GM12878 (cell line): ENCODE data around the gene LITAF.

ENCODE experiments used
- POLR2A ChIP-seq: IDR thresholded peaks from 2 replicates; pipeline ENCODE4 v1.6.1; 2011; ENCODE audit warnings: low read depth, mild to moderate bottlenecking, low read length
- RAD21 ChIP-seq: IDR thresholded peaks from 2 replicates; pipeline ENCODE4 v1.6.1; 2011; ENCODE audit warnings: mild to moderate bottlenecking, low read depth, low read length, moderate library complexity; ENCODE audit not compliant: insufficient read depth
- TF ChIP-seq, protein P1 (sequence below): fragments of 450-650 bp; IDR thresholded peaks from 2 replicates; pipeline ENCODE4 v1.6.1; 2016; ENCODE audit warnings: mild to moderate bottlenecking, moderate library complexity, borderline replicate concordance
- TF ChIP-seq, protein P2 (sequence below), 3 experiments: IDR thresholded peaks in 2 of 3; conservative IDR thresholded peaks in 1 of 3; 2 replicates each; pipeline ENCODE4 v1.5.1; 2011; ENCODE audit warnings: low read depth in 3 of 3, low read length in 3 of 3, mild to moderate bottlenecking in 3 of 3, control low read depth in 2 of 3, moderate library complexity in 2 of 3, inconsistent platforms in 1 of 3, mixed read lengths in 1 of 3; ENCODE audit not compliant: control insufficient read depth in 2 of 3, insufficient read depth in 1 of 3; ENCODE audit errors: extremely low read depth in 1 of 3
- TF ChIP-seq, protein P3 (sequence below): IDR thresholded peaks from 2 replicates; pipeline ENCODE4 v1.6.1; 2011; ENCODE audit warnings: low read depth, low read length, improper control_type of control experiment, borderline replicate concordance
- TF ChIP-seq, protein P4 (sequence below): IDR thresholded peaks from 2 replicates; pipeline ENCODE4 v1.6.1; 2012; ENCODE audit warnings: mild to moderate bottlenecking, low read depth, low read length

DNA sequence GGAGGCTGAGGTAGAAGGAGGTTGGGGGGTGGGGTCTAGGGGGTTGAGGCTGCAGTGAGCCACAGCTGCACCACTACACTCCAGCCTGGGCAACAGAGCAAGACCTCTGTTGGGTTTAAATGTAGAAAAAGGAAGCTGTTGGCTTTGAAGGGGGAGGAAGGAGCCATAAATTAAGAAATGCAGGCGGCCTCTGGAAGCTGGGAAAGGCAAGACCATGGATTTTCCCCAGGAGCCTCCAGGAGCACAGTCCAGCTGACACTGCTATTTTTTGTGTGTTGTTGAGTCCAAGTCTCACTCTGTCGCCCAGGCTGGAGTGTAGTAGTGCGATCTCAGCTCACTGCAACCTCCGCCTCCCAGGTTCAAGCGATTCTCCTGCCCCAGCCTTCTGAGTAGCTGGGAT lies 15.9 kb downstream of the LITAF start:
- TF ChIP-seq, protein P1, sequence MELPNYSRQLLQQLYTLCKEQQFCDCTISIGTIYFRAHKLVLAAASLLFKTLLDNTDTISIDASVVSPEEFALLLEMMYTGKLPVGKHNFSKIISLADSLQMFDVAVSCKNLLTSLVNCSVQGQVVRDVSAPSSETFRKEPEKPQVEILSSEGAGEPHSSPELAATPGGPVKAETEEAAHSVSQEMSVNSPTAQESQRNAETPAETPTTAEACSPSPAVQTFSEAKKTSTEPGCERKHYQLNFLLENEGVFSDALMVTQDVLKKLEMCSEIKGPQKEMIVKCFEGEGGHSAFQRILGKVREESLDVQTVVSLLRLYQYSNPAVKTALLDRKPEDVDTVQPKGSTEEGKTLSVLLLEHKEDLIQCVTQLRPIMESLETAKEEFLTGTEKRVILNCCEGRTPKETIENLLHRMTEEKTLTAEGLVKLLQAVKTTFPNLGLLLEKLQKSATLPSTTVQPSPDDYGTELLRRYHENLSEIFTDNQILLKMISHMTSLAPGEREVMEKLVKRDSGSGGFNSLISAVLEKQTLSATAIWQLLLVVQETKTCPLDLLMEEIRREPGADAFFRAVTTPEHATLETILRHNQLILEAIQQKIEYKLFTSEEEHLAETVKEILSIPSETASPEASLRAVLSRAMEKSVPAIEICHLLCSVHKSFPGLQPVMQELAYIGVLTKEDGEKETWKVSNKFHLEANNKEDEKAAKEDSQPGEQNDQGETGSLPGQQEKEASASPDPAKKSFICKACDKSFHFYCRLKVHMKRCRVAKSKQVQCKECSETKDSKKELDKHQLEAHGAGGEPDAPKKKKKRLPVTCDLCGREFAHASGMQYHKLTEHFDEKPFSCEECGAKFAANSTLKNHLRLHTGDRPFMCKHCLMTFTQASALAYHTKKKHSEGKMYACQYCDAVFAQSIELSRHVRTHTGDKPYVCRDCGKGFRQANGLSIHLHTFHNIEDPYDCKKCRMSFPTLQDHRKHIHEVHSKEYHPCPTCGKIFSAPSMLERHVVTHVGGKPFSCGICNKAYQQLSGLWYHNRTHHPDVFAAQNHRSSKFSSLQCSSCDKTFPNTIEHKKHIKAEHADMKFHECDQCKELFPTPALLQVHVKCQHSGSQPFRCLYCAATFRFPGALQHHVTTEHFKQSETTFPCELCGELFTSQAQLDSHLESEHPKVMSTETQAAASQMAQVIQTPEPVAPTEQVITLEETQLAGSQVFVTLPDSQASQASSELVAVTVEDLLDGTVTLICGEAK = no peak
- TF ChIP-seq, protein P2, sequence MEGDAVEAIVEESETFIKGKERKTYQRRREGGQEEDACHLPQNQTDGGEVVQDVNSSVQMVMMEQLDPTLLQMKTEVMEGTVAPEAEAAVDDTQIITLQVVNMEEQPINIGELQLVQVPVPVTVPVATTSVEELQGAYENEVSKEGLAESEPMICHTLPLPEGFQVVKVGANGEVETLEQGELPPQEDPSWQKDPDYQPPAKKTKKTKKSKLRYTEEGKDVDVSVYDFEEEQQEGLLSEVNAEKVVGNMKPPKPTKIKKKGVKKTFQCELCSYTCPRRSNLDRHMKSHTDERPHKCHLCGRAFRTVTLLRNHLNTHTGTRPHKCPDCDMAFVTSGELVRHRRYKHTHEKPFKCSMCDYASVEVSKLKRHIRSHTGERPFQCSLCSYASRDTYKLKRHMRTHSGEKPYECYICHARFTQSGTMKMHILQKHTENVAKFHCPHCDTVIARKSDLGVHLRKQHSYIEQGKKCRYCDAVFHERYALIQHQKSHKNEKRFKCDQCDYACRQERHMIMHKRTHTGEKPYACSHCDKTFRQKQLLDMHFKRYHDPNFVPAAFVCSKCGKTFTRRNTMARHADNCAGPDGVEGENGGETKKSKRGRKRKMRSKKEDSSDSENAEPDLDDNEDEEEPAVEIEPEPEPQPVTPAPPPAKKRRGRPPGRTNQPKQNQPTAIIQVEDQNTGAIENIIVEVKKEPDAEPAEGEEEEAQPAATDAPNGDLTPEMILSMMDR (IDR thresholded peaks at IDR 0.05 in 2 of 3, conservative IDR thresholded peaks at IDR 0.05 in 1 of 3; ENCODE audit: control insufficient read depth in 2 of 3, extremely low read depth in 1 of 3, insufficient read depth in 1 of 3, low read depth in 3 of 3, low read length in 3 of 3) = no peak
- TF ChIP-seq, protein P3, sequence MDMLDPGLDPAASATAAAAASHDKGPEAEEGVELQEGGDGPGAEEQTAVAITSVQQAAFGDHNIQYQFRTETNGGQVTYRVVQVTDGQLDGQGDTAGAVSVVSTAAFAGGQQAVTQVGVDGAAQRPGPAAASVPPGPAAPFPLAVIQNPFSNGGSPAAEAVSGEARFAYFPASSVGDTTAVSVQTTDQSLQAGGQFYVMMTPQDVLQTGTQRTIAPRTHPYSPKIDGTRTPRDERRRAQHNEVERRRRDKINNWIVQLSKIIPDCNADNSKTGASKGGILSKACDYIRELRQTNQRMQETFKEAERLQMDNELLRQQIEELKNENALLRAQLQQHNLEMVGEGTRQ = no peak
- TF ChIP-seq, protein P4, sequence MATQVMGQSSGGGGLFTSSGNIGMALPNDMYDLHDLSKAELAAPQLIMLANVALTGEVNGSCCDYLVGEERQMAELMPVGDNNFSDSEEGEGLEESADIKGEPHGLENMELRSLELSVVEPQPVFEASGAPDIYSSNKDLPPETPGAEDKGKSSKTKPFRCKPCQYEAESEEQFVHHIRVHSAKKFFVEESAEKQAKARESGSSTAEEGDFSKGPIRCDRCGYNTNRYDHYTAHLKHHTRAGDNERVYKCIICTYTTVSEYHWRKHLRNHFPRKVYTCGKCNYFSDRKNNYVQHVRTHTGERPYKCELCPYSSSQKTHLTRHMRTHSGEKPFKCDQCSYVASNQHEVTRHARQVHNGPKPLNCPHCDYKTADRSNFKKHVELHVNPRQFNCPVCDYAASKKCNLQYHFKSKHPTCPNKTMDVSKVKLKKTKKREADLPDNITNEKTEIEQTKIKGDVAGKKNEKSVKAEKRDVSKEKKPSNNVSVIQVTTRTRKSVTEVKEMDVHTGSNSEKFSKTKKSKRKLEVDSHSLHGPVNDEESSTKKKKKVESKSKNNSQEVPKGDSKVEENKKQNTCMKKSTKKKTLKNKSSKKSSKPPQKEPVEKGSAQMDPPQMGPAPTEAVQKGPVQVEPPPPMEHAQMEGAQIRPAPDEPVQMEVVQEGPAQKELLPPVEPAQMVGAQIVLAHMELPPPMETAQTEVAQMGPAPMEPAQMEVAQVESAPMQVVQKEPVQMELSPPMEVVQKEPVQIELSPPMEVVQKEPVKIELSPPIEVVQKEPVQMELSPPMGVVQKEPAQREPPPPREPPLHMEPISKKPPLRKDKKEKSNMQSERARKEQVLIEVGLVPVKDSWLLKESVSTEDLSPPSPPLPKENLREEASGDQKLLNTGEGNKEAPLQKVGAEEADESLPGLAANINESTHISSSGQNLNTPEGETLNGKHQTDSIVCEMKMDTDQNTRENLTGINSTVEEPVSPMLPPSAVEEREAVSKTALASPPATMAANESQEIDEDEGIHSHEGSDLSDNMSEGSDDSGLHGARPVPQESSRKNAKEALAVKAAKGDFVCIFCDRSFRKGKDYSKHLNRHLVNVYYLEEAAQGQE = no peak
- TF ChIP-seq RAD21 (no peak), POLR2A (no peak)
